ENCODE measurements around the gene SCO1. TPM values are rescaled to one million over a fixed set of nuclear protein-coding genes. Genes with fewer than 3 reads are reported as not detected.

The SCO1 gene
- total and polyA plus RNA-seq, 7 donors, result 17.5 to 38.9 (median 28.6) TPM

- Histone ChIP-seq H3K27me3 (ENCODE audit: insufficient read depth in 3 of 3, low read length in 2 of 3) (no peaks in the 10 kb centered on the region), H3K4me1 (peaks cover 4% of the 10 kb centered on the region), H3K36me3 (ENCODE audit: insufficient read depth in 1 of 2, low read depth in 1 of 2) (no peaks in the 10 kb centered on the region), H3K27ac (no peak overlapping the region), H3K4me3 (no peak overlapping the region), H3K9me3 (no peaks in the 10 kb centered on the region)
- intact Hi-C loops (cut with DNase I), result no loop called here
- WGBS, 3 donors, result 96 to 98% (median 96%) methylated on average over 6 of the region's 6 CpGs
- TF ChIP-seq, protein P1, sequence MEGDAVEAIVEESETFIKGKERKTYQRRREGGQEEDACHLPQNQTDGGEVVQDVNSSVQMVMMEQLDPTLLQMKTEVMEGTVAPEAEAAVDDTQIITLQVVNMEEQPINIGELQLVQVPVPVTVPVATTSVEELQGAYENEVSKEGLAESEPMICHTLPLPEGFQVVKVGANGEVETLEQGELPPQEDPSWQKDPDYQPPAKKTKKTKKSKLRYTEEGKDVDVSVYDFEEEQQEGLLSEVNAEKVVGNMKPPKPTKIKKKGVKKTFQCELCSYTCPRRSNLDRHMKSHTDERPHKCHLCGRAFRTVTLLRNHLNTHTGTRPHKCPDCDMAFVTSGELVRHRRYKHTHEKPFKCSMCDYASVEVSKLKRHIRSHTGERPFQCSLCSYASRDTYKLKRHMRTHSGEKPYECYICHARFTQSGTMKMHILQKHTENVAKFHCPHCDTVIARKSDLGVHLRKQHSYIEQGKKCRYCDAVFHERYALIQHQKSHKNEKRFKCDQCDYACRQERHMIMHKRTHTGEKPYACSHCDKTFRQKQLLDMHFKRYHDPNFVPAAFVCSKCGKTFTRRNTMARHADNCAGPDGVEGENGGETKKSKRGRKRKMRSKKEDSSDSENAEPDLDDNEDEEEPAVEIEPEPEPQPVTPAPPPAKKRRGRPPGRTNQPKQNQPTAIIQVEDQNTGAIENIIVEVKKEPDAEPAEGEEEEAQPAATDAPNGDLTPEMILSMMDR (IDR thresholded peaks at IDR 0.05), result no peak
- ATAC-seq (no peak), DNase-seq (no peak)
Measured at GRCh38 chr17:10742431-10742830, 45.1 kb upstream of the SCO1 start.

DNA sequence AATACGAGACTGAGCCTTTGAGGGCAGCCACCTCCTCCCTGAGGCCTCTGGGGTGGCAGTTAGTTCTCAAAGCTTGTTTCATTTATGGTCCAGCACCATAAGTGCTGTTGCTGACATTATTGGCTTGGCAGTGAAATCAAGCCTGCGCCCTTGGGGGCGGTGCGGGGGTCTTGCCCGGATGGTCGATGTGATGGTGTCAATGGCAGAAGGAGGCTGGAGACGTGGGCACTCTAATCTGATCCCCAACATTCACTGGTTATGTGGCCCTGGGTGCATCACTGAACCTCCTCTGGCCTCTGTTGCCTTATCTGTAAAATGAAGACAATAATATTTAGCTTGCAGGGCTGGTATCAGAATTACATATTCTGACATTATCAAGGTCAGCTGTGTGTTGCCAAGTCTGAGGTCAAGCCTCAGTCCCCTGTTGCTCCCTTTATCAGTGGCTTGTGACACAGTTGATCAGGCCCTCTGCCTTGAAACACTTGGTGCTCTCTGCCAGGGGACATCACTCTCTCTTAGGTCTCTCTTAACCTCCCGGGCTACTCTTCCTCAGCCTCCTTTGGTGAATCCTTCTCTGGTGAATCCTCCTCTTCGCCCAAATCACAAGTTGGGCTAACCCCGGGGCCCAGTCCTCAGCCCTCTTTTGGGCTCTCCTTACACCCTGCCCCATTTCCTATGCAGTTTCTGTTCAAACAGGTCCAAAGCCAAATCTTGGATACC, 44.2 kb upstream of the SCO1 start:
- Histone ChIP-seq H3K27ac (no peak overlapping the region), H3K27me3 (ENCODE audit: insufficient read depth in 3 of 3, low read length in 2 of 3) (no peaks in the 10 kb centered on the region), H3K4me3 (no peak overlapping the region), H3K4me1 (peaks cover 4% of the 10 kb centered on the region), H3K36me3 (ENCODE audit: insufficient read depth in 1 of 2, low read depth in 1 of 2) (no peaks in the 10 kb centered on the region), H3K9me3 (no peaks in the 10 kb centered on the region)
- intact Hi-C loops (cut with DNase I), result loop anchor here in 1 of 2 donors (2.0 kb wide), 1 partner anchor 45 kb away; no protein-coding TSS in a partner anchor
- DNase-seq, result no peak
- TF ChIP-seq, protein P1 (IDR thresholded peaks at IDR 0.05), result no peak
- ATAC-seq, result no peak
- 89 to 97% (median 91%) methylated on average over 10 of the region's 10 CpGs for WGBS, 3 donors

DNA sequence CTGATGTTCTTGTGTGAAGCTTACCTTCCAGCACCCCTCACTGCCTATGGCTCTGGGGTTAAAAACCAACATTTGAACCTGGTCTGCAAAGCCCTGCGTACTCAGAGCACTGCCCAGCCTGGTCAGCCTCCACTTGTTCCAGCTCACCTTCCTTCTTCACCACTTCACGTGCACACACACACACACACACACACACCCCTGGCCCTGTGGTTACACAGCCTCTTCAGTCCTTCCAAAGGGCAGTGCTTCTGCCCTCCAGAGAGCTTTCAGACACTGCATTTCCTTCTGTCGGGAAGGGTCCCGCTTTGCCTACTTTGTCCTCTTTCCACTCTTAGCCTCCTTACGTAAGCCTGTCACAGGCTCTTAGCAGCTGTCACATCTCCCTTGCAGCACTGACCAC, 42.1 kb upstream of the SCO1 start:
- H3K27ac ChIP-seq, result no peak overlapping the region
- WGBS, 3 donors, result 84 to 88% (median 88%) methylated on average over 5 of the region's 5 CpGs
- TF ChIP-seq, protein P1 (IDR thresholded peaks at IDR 0.05), result no peak
- intact Hi-C loops (cut with DNase I), result no loop called here
- DNase-seq (no peak), ATAC-seq (no peak)
- H3K4me1 ChIP-seq, result peaks cover 4% of the 10 kb centered on the region
- no peaks in the 10 kb centered on the region for H3K27me3 ChIP-seq (ENCODE audit: insufficient read depth in 3 of 3, low read length in 2 of 3)
- H3K9me3 ChIP-seq, result no peaks in the 10 kb centered on the region
- H3K36me3 ChIP-seq (ENCODE audit: insufficient read depth in 1 of 2, low read depth in 1 of 2), result no peaks in the 10 kb centered on the region
- H3K4me3 ChIP-seq, result no peak overlapping the region

DNA sequence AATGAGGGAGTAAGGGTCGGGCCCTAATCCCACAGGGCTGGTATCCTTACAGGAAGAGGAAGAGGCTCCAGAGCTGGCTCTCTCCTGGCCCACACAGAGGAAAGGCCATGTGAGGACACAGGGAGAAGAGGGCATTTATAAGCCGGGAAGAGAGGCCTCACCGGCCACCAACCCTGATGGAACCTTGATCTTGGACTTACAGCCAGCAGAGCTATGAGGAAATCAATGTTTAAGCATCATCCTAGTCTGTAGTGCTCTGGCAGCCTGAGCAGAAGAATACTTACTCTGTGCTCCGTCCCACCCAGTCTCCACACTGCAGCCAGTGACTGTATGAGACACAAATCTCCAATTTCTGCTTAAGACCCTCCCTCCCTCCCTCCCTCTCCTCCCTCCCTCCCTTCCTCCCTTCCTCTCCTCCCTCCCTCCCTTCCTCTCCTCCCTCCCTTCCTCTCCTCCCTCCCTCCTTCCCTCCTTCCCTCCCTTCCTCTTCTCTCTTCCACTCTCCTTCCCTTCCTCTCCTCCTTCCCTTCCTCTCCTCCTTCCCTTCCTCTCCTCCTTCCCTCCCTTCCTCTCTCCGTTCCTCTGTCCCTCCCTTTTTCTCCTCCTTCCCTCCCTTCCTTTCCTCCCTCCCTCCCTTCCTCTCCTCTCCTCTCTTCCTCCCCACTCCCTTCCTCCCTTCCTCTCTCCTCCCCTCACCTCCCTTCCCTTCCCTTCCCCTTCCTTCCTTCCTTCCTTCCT, 41.4 kb upstream of the SCO1 start:
- TF ChIP-seq, protein P1 (IDR thresholded peaks at IDR 0.05), result no peak
- Histone ChIP-seq H3K9me3 (no peaks in the 10 kb centered on the region), H3K27ac (no peak overlapping the region), H3K36me3 (ENCODE audit: insufficient read depth in 1 of 2, low read depth in 1 of 2) (no peaks in the 10 kb centered on the region), H3K4me3 (no peak overlapping the region), H3K27me3 (ENCODE audit: insufficient read depth in 3 of 3, low read length in 2 of 3) (no peaks in the 10 kb centered on the region), H3K4me1 (peaks cover 4% of the 10 kb centered on the region)
- 36 to 49% (median 41%) methylated on average over 5 of the region's 5 CpGs for WGBS, 3 donors
- ATAC-seq (no peak), DNase-seq (no peak)
- intact Hi-C loops (cut with DNase I), result no loop called here

Measured in psoas muscle (tissue), 8 donors.